GM12874 (cell line): ENCODE results near the gene ELAPOR1.

Experiments used
- CTCF ChIP-seq: IDR thresholded peaks from 2 replicates; pipeline ENCODE4 v1.5.1; 2011; ENCODE audit warnings: low read depth, mild to moderate bottlenecking, control low read depth, low read length, moderate library complexity; ENCODE audit not compliant: insufficient read depth

The ELAPOR1 gene

DNA sequence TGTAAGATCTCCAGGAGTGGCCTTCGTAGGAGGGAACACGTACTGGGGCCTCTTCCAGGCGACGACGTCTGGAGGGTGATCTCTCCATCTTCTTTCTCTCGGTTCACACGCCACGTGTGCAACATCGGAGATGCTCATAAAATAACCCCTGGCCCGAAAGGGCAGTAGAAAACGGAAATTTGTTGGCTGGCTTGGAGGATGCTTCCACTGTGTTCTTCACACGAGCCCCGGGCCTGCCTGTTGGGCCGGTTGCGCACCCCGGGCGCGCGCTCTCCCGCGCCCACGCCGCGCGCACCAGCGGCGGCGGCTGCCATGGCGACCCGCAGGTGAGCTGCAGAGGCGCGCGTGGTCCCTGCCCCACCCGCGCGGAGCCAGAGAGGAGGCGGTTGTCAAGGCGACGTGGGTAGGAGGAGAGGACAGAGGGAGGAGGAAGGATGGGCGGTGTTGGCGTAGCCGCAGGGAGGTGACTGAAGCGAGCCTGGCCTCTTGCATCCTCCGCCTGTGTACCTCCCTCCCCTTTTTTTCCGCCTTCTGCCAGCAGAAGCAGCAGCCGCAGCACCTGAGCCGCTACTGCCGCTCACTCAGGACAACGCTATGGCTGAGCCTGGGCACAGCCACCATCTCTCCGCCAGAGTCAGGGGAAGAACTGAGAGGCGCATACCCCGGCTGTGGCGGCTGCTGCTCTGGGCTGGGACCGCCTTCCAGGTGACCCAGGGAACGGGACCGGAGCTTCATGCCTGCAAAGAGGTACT, at the start of gene ELAPOR1:
Gene ELAPOR1 (plus strand): TSS at position 526 of the 752 bp plus-strand sequence. CDS start 69 bp downstream, at position 595.
- TF ChIP-seq CTCF, result no peak

DNA sequence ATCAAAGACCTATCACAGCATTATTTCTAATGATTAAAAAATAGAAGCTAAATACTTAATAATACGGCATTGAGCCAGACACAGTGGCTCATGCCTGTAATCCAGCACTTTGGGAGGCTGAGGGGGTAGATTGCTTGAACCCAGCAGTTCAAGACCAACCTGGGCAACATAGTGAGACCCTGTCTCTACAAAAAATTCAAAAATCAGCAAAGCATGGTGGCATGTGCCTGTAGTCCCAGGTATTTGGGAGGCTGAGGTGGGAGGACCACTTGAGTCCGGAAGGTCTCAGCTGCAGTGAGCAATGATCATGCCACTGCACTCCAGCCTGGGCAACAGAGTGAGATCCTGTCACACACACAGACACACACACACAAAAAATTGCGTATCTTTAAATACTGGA, 48.8 kb upstream of the ELAPOR1 start:
- no peak for TF ChIP-seq CTCF

GRCh38 chr1:109067883-109068282, 46.0 kb upstream of the ELAPOR1 start:
- no peak for TF ChIP-seq CTCF

DNA sequence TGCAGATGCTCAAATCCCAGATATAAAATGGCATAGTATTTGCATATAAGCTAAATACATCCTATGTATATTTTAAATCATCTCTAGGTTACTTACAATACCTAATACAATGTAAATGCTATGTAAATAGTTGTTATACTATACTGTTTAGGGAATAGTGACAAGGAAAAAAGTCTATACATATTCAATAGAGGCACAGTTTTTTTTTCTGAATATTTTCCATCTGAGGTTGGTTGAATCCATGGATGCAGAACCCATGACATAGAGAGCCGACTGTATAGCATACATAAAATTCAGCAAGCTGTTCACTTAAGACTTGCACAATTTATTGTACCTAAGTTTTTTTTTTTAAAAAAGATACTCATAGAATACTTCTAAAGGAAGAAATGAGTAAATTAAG, 44.6 kb upstream of the ELAPOR1 start:
- no peak for TF ChIP-seq CTCF

- TF ChIP-seq CTCF, result no peak
Measured at GRCh38 chr1:109075531-109076490, 38.1 kb upstream of the ELAPOR1 start, which contains the start of gene TAF13. Gene TAF13 (minus strand): TSS chr1:109076003. CDS start chr1:109075947, 56 bp downstream.

DNA sequence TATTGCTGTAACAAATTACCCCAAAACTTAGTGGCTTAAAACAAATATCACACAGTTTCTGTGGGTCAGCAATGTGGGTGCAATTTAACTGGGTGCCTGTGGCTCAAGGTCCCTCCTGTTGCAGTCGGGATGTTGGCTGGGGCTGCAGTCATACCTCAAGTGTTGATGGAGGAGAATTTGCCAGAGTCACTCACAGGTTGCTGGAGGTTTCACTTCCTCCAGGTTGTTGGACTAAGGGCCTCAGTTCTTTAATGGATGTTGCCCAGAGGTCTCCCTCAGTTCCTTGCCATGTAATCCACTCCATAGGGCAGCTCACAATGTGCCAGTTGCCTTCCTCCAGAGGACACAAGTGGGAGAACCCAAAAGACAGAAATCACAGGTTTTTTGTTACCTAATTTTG, 35.6 kb upstream of the ELAPOR1 start:
- no peak for TF ChIP-seq CTCF

- TF ChIP-seq CTCF, result no peak
Measured at GRCh38 chr1:109079240-109079622, 34.7 kb upstream of the ELAPOR1 start.
